GM19239 (cell line): ENCODE data around the gene B3GAT3.
"Not testable (repeated sequence)": the region's sequence is repeated elsewhere in the genome, so short reads cannot be mapped to it uniquely, and the experiment has no call there.

Source experiments
- DNase-seq: peaks from one replicate; pipeline ENCODE4 v3.0.0; 2011; ENCODE audit warnings: low spot score; ENCODE audit not compliant: insufficient read length
- FAIRE-seq: peaks from 2 replicates; lab custom pipeline; 2011; peaks lifted over from hg19 to GRCh38; lab: Jason Lieb, UNC

B3GAT3 gene

DNA sequence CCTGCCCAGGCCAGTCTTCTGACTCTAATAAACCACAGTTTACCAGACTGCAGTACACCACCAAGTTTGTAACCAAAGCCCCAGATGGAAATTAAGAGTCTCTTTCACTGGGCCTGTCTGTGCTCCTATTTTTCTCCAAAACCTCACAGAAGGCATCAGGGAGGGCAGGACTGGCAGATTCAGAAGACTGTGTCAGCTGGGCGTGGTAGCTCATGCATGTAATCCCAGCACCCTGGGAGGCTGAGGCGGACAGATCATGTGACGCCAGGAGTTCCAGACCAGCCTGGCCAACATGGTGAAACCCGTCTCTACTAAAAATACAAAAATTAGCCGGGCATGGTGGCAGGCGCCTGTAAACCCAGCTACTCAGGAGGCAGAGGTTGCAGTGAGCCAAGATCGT, 36.4 kb downstream of the B3GAT3 start:
- DNase-seq, FAIRE-seq: not testable (repeated sequence)

DNA sequence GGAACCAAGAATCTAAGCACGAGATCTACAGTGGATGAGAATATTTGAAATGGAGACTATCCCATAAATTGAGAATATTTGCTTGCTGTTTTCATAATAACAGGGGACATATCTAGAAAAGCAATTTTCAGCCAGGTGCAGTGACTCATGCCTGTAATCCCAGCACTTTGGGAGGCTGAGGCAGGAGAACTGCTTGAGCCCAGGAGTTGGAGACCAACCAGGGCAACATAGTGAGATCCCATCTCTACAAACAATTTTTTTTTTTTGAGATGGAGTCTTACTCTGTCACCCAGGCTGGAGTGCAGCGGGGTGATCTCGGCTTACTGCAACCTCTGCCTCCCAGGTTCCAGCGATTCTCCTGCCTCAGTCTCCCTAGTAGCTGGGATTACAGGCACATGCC, 40.1 kb downstream of the B3GAT3 start:
- not testable (repeated sequence) for DNase-seq, FAIRE-seq

DNA sequence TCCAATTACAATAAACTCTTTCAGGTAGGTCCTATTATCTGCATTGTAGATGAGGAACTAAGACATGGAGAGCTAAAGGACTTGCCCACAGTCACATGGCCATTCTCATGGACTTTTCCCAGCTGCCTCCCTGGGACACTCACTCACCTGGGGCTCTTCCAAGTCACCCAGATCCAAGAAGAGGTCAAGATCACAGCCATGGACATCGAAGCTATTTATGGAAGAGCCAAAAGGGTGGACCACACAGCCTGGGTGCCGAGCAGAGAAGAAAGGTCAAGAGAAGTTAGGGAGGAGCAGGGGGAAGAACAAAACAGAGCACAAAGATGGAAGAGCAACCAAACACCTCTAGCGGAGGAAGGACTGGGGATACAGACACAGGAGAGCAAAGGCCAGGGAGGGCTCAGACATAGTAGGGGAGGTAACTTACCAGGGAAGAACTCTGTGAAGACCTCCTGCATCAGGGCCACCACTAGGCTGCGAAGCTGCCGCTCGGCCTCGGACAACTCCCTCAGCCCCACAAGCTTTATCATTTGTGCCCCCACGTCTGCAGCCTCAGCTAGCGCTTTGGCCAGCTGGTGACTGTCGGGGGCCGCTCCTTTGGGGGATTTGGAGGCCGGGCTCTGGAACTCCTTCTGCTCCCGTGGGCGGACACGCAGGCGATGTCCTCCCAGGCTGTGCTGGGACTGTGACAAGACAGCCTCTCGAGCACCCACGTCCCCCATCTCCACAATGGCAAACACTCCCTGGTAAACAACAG, 40.6 kb downstream of the B3GAT3 start:
- no peak for FAIRE-seq
- DNase-seq, result no peak

DNA sequence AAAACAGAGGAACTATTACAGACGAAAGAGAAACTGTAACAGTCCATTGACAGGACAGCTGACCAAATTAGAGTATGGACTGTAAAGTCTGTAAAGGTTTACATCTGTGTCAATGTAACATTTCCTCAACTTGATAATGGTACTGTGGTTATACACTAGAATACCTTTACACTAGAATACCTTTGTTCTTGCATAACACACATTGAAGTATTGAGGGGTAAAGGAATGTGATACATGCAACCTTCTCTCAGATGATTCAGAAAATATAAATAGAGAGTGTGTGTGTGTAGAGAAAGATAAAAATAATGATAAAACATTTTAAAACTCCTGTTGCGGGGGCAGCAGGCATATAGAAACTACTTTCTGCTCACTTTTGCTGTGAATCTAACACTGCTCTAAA, 42.5 kb downstream of the B3GAT3 start:
- FAIRE-seq (no peak), DNase-seq (no peak)

DNA sequence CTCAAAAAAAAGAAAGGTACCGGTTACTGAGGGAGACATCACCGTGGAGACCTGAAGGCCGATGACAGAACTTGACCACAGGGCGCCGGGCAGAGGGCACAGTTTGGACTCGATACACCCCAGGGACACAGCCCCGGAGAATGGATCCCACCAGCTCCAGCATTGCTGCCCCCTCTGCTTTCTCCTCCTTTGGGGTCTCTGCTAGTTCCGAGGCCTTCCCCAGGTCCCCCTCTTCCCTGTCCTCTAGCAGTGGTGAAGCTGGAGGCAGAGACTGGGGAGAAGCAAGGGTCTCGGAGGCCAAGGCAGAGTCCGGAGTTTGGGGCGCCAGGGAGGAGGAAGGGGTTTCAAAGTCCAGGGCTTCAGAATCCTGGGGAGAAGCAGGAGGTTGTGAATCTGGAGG, 43.2 kb downstream of the B3GAT3 start:
- DNase-seq (no peak), FAIRE-seq (no peak)

DNA sequence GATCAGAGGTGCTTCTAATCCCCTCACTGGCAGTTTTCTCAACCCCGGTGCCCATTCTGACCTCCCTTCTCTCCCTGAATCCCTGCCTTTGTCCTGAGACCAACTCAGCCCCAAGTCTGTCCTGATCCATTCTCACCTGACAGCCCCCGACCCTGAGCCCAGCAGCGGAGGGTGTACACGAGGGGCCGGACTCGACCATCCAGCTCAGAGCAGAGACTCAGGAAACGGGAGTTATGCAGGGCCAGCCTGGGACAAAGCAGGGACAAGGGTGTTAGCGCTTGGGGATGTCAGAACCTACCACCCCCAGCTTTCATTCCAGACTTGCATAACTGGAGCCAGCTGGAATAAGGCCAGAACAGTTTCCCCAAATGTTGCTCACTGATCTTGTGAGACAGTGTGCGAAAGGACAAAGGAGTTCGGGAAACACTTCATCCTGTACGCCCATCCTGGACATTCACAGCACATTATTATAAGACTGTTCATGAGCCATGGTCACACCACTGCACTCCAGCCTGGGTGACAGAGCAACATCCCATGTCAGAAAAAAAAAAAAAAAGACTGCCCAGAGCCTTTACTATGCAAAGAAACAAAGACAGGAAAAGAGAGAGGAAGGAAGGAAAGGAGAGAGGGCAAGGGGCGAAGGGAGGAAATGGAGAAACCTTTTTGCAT, 44.6 kb downstream of the B3GAT3 start:
- DNase-seq (no peak), FAIRE-seq (no peak)

DNA sequence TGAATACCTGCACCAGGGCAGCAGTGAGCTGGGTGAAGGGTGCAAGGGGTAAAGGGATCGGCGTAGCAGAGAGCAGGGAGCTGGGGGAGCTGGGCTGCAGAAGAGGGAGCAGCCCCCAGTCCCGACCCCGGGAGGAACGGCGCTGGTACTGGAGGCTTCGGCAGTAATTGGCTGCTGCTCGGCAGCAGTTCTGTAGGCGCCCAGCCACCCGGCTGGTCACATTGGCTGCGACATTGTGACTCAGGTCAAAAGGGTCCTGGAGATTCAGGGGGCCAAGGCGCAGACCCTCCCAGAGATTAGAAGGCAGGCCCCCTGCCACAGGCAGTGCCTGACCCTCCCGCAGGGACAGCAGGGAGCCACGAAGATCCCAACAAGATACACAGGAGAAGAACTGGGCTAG, 45.9 kb downstream of the B3GAT3 start:
- no peak for DNase-seq
- FAIRE-seq, result no peak

DNA sequence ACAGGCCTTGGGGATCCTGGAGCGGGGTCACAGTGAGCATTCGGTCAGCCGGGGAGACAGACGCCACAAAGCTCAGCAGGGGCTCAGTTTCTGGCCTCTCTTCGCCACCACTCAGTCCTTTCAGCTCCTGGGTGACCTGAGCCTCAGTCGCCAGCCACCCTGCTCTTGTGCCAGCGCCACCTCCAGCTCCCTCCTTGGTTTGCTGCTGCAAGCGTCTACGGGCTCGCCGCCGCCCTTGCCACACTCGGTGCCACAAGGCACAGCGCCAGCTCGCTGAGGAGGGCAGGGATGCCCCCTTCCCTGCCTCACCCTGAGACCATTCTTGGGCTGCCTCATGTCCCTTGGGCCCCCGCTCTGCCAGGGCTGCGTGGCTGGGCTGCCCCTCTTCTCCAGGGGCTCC, 46.6 kb downstream of the B3GAT3 start:
- no peak for FAIRE-seq
- DNase-seq, result no peak

DNA sequence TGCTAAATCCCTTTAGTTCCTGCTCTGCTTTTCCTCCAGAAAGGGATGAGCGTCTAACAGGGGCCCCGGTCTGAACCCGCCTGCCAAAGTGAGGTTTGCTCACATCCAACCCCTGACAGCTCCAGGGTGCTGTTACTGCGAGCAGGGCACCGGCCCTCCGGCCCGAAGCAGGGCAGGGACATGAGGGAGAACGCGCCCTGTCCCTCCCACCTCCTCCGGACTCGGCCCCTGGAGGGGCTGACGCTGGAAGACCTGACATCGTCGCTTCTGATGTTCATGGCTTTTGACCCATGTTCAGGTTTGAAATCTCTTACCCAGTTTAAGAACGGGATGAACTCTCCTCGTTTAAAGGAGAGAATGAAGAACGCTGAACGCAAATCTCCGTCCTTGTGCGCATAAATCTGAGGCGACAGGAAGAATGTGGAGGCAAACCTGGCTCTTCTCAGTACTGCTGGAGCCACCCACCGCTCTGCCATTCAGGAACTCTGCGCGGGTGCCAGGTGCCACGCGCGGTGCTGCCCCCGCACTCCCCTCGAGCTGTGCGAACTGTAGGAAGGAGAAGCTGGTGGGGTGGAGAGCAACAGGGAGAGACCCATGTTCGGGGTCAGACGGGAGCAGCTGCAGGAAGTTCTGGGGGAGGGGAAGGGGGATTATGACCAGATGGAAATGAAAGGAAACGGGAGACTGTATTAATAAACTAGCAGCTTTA, 47.3 kb downstream of the B3GAT3 start:
- DNase-seq (peak; percentile 24), FAIRE-seq (peak; percentile 4)

DNA sequence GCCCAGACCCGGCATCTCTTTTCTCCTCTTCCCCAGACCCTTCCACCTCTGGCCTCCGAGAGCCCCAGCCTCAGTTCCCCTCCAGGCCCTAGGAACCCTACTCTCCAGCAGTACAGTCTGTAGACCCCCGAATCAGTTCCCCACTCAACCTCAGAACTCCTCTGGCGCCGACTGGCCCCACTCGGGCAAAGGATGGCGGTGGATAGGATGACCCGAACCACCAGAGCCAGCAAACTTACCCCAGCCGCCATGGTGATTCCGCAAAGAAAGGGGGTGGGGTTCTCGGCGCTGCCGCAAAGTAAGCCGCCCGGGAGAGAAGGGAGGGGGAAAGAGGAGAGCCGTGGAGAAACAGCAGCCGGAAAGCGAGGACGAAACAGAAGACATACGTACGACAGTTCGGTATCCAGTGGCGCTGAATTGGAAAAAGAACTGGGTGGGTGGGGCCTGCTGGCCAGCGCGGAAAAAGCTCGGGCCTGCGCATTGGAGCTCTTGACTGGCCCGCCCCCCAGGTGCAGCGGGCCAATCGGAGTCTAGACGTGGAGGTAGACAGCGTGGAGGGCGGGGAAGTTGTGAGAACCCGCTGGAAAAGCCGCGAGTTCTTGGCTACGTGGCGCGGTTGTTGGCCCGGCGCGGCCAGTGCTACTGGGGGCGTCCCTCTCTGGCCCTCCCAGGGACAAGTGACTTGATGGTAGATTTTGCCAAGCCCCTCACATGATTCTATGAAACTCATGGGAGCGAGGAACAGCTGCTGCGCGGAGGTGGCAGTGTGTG, 48.0 kb downstream of the B3GAT3 start, which contains the start of gene EEF1G:
EEF1G (minus strand) TSS at position 300 of the 771 bp plus-strand sequence; CDS start at position 251, 49 bp downstream.
- FAIRE-seq (peak; percentile 96), DNase-seq (peak; percentile 94)

DNA sequence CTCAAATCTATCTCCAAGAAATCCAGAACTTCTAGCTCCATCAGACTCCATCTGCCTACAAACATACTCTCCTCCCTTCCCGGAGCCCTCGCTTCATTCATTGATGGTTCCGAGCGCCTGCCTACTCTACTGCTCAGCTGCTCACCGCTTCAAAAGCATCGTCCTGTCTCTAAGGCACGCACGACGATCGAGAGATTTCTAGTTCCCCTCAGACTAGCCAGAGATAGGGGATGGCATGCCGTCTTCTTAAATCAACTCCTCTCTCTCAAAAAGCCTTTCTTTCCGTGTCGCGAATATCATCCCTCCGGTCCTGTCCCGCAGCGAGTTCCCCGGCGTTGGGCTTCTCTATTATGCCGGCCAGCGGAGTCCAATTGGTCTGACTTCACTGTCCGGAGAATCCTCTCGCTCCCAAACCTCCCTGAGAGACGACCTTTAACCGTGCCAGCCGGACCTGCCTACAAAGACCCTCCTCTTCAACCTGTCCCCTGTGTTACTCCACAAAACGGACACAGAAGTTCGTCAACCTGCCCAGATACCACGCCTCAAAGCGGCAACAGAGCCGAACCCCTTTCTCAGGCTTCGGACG, 48.7 kb downstream of the B3GAT3 start:
- no peak for FAIRE-seq
- DNase-seq, result no peak

DNA sequence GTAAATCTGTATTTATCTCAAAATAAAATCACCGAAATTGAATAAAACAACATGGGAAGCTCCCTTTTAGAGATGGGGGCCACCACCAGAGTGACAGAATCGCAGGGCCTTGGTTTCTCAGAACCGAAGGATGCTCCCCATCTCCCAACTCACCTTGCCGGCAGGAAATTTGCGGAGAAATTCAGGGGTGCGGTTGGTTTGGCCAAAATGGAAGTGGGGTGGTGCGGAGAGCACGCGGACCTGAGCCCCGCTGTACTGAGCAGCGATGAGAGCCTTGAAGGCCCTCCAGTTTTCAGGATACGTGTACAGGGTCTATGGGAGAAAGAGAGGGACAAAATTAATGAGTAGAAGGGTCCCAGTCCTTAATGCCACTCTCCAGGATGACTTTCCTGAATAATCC, 49.4 kb downstream of the B3GAT3 start:
- FAIRE-seq (no peak), DNase-seq (no peak)

DNA sequence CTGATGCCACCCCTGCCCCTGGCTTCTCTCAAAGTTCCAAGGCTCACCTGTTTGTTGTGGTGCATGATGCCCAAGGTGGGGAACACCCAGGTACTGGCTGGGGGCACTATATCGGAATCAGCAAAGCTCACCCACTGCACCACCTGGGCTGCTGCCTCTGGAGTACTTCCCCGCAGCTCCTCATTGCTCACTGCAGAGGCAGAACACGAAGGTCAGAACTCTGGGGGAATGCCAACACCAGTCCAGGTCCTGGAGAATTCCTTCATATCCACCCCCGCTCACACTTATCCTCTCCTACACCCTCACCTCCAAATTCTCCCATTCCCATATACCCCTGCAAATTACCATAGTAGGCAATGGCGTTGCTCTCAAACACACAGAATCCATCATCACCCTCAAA, 50.3 kb downstream of the B3GAT3 start:
- DNase-seq, FAIRE-seq: not testable (repeated sequence)

DNA sequence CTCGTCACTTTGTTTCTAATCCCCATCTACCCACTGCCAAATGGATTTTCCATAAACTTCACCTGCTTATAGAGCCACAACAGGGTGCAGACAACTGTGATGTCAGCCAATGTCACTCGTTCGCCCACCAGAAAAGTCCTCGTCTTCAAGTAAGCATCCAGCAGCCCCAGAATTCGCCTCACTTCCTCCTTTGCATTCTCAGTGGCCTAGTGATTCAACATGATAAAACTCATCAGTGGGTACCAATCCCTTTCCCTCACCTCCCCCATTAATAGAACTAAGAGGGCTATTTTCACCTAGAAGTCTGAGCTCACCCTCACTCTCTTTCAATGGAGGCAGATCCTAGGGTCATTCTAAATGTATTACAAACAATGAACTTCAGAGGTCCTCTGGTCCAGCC, 50.9 kb downstream of the B3GAT3 start:
- FAIRE-seq, result not testable (repeated sequence)

DNA sequence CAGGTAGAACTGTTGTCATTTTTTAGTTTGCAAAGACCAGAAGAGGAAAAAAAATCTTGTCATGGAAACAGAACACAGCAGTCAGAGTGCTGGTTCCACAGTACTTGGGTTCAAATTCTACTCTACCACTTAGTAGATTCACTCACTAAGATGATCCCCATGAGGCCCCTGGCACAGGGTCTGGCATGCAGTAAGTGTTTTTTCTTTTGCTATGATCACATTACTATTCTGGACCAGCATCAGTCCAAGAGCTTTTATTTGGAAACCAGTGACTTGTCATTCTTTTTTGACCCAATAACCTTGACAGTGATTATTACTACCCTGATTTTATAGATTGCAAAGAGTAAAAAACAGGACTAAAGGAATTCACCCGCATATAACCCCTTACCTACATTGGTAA, 52.2 kb downstream of the B3GAT3 start:
- FAIRE-seq (no peak), DNase-seq (no peak)

More for the DNA sequence above, 50.9 kb downstream of the B3GAT3 start:
- DNase-seq, result not testable (repeated sequence)

DNA sequence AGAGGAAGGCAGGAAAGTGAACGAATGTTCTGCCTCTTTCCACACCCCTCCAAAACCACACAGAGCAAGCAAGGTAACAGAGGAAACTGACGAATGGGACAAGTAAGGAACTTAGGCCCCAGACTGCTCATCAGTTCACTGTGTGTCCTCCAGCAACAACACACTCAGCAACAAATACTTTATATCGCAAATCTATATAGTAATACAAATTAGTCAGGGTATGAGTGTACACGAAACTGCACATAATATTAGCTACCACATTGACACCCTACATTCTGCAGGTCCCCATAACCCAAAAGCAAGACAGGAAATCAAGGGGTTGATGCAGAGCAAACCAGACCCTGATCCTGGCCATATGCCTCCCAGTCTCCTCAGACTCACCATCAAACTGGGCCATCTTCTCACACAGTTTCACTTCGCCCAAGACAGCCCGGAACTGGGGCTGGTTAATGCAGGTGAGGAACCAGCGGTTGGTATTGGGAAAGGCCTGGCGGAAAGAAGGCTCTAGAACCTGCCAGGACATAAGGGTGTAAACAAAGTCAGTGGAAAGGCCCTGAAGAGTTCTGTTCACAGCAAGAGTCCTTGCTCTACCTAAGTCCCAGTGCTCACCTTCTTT, 54.7 kb downstream of the B3GAT3 start:
- no peak for FAIRE-seq

DNA sequence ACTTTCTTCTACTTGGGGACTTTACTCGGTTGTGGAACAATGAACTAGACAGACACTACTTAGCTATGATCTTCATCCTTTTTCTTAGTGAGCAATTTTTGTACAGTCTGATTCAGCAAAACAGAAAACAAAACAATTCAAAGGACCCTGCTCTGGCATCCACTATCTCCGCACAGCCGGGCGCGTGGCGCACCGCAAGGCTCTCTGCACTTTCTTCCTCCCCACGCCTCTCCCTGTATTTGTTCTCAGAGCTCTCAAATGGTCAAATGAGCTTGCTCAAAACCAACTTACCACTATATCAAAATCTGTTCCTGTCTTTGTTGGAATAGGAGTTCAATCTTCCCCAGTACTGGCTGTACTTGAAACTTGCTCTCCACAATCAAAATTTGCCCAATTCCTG, 55.5 kb downstream of the B3GAT3 start:
- no peak for DNase-seq
- no peak for FAIRE-seq

More for the DNA sequence above, 54.7 kb downstream of the B3GAT3 start:
- no peak for DNase-seq
